Heart right ventricle (tissue), 16 donors: ENCODE measurements around the gene CILP. TPM values are rescaled to one million over a fixed set of nuclear protein-coding genes. Genes with fewer than 3 reads are reported as not detected.
A peak's percentile ranks its signal among the peaks of the same experiment; 100 is the strongest.

ENCODE experiments used
- ATAC-seq, 8 donors: fragments of 200-7000 bp; cut with Tn5 transposase; one replicate each; pipeline ENCODE4 v1.9.1; 2020; ENCODE audit warnings: mild to moderate bottlenecking in 8 of 8, moderate library complexity in 8 of 8, moderate number of reproducible peaks in 1 of 8
- DNase-seq, 2 donors: peaks; one replicate each; pipeline ENCODE4 v3.0.0-alpha.2; 2020
- H3K27ac ChIP-seq, 10 donors: fragments of 200-600 bp; sonication (generic) in 2 of 10; one replicate each; pipeline versions ENCODE4 v1.5.0 to v1.8.0; 2020 to 2022; ENCODE audit warnings: mild to moderate bottlenecking in 3 of 10
- H3K27me3 ChIP-seq, 7 donors: fragments of 200-600 bp; one replicate each; pipeline ENCODE4 v1.8.0; 2021 to 2022; ENCODE audit warnings: mild to moderate bottlenecking in 2 of 7
- H3K36me3 ChIP-seq, 9 donors: fragments of 200-600 bp; sonication (generic) in 1 of 9; one replicate each; pipeline versions ENCODE4 v1.5.0 to v1.8.0; 2020 to 2022; ENCODE audit warnings: mild to moderate bottlenecking in 2 of 9
- H3K4me1 ChIP-seq, 9 donors: fragments of 200-600 bp; sonication (generic) in 1 of 9; one replicate each; pipeline versions ENCODE4 v1.5.0 to v1.8.0; 2020 to 2022; ENCODE audit warnings: mild to moderate bottlenecking in 4 of 9
- H3K4me3 ChIP-seq, 10 donors: fragments of 200-600 bp; sonication (generic) in 2 of 10; one replicate each; pipeline versions ENCODE4 v1.5.0 to v1.8.0; 2020 to 2022; ENCODE audit warnings: mild to moderate bottlenecking in 7 of 10, moderate library complexity in 2 of 10
- H3K9me3 ChIP-seq, 11 donors: fragments of 200-600 bp in 10 of 11; sonication (generic) in 2 of 11; one replicate each; pipeline versions ENCODE4 v1.5.0 to v1.8.0; 2013 to 2022; ENCODE audit warnings: mild to moderate bottlenecking in 2 of 11, control low read depth in 1 of 11, moderate library complexity in 1 of 11
- CTCF ChIP-seq, 9 donors: fragments of 200-600 bp; sonication (generic) in 2 of 9; IDR thresholded peaks; one replicate each; pipeline versions ENCODE4 v1.5.0 to v1.8.0; 2021 to 2022; ENCODE audit warnings: antibody characterized with exemption in 9 of 9, mild to moderate bottlenecking in 5 of 9, moderate library complexity in 1 of 9
- WGBS, 2 donors: extraction: QIAGEN DNeasy Blood & Tissue Kit; methylation state at CpG; one replicate each; pipeline ENCODE4 v1.1.7; 2013; ENCODE audit warnings: inconsistent platforms in 1 of 2; 5-methylcytosine and 5-hydroxymethylcytosine counted together
- intact Hi-C, 10 donors: fragments of 100-400 bp; cut with DNase I; formaldehyde crosslinking; loops; one replicate each; pipeline versions ENCODE4 v1.11.1 to v1.14.2; 2022
- polyA plus RNA-seq, 2 donors: library from polyadenylated mRNA; stranded (reverse); fragments of 200-250 nt; gene quantifications; one replicate each; pipeline ENCODE4 v1.2.3, GENCODE V29; 2013
- total RNA-seq, 10 donors: library from RNA; stranded (reverse); fragmentation: NEBNext Ultra II Directional in 3 of 10; extraction: Animal tissue kit (Norgen Biotek cat#: 25700) in 3 of 10; gene quantifications; one replicate each; pipeline versions ENCODE4 v1.2.1 to v1.2.4, GENCODE V29; 2021 to 2023
- donor health status: Arrhythmogenic right ventricular cardiomyopathy.
- donor health status: ischemic (EF 13 %, LVEDD 7.1; RV severe dilation, severe dysfunction).
- donor health status: healthy with polysubstance abuse.
- donor health status: DM: no; HTN: yes; CAD: no.
- donor health status: DM: no; HTN: no; CAD: no.
- donor health status: ischemic (EF 25% LVEDD 6.9; RV normal size, moderate dysfunction).
- donor health status: ischemic (EF 25% LVEDD 5.7; RV mildly dilated, moderate dysfunction).
- donor health status: healthy.
- donor health status: DM: yes; HTN: yes; CAD: no.
- donor health status: Ischemic cardiomyopathy.
- donor health status: ischemic (EF 35%, LVEDD 5.7; RV mildly dilated, moderate dysfunction).
- donor health status: nonischemic (EF 11% LVEDD 7.7; RV severe dilation, severe dysfunction).
- donor health status: DM: yes; HTN: yes; CAD: no.
- donor health status: PGD.
- donor health status: ischemic (EF 29% LVEDD 5.4; RV normal size, mild dysfunction).
- donor health status: nonischemic (EF 23%, LVEDD 6.1; RV moderate dilation, normal function).

The CILP gene
- total and polyA plus RNA-seq, 12 donors, result 2.1 to 45.2 (median 7.3) TPM

- DNase-seq, result no peak
- H3K4me3 ChIP-seq, result no peak overlapping the region
- no peaks in the 10 kb centered on the region for H3K27me3 ChIP-seq
- H3K27ac ChIP-seq, result peak overlapping the region in 4 of 10 donors; percentile 34 to 82 (median 54)
- H3K36me3 ChIP-seq, result no peaks in the 10 kb centered on the region
- H3K4me1 ChIP-seq, result peaks cover 5 to 46% (median 20%) of the 10 kb centered on the region in 9 donors
- ATAC-seq, result no peak
- intact Hi-C loops, result no loop called here
- no peak for TF ChIP-seq CTCF (IDR thresholded peaks at IDR 0.05)
- WGBS, 2 donors, result 72 to 93% methylated on average over 2 of the region's 2 CpGs
- no peaks in the 10 kb centered on the region for H3K9me3 ChIP-seq
These were observed 38.4 kb upstream of the CILP start for GRCh38 chr15:65249641-65250040.

GRCh38 chr15:65248511-65249255, 37.4 kb upstream of the CILP start:
- no peaks in the 10 kb centered on the region for H3K27me3 ChIP-seq
- no peaks in the 10 kb centered on the region for H3K9me3 ChIP-seq
- peak overlapping the region in 6 of 10 donors; percentile 34 to 82 (median 51) for H3K27ac ChIP-seq
- intact Hi-C loops, result no loop called here
- peaks cover 5 to 41% (median 20%) of the 10 kb centered on the region in 9 donors for H3K4me1 ChIP-seq
- no peak overlapping the region for H3K4me3 ChIP-seq
- no peak for TF ChIP-seq CTCF (IDR thresholded peaks at IDR 0.05)
- ATAC-seq, result no peak
- H3K36me3 ChIP-seq, result no peaks in the 10 kb centered on the region
- DNase-seq, result no peak
- 79 to 80% methylated on average over 9 of the region's 9 CpGs for WGBS, 2 donors

GRCh38 chr15:65246939-65247338, 35.7 kb upstream of the CILP start:
- 96 to 98% methylated on average over 6 of the region's 6 CpGs for WGBS, 2 donors
- intact Hi-C loops, result no loop called here
- TF ChIP-seq CTCF (IDR thresholded peaks at IDR 0.05), result no peak
- no peaks in the 10 kb centered on the region for H3K27me3 ChIP-seq
- no peak for DNase-seq
- H3K9me3 ChIP-seq, result no peaks in the 10 kb centered on the region
- no peak for ATAC-seq
- H3K4me3 ChIP-seq, result no peak overlapping the region
- H3K27ac ChIP-seq, result peak overlapping the region in 3 of 10 donors; percentile 44 to 81 (median 80)
- H3K36me3 ChIP-seq, result no peaks in the 10 kb centered on the region
- H3K4me1 ChIP-seq, result peaks cover 5 to 39% (median 20%) of the 10 kb centered on the region in 9 donors

GRCh38 chr15:65246026-65246714, 34.9 kb upstream of the CILP start:
- Histone ChIP-seq H3K27ac (peak overlapping the region; percentile 22 to 81 (median 71)), H3K27me3 (no peaks in the 10 kb centered on the region), H3K9me3 (no peaks in the 10 kb centered on the region), H3K36me3 (no peaks in the 10 kb centered on the region), H3K4me3 (no peak overlapping the region), H3K4me1 (peaks cover 5 to 39% (median 20%) of the 10 kb centered on the region in 9 donors)
- intact Hi-C loops, result no loop called here
- no peak for TF ChIP-seq CTCF (IDR thresholded peaks at IDR 0.05)
- peak in 1 of 2 donors; percentile 42 for DNase-seq
- 50 to 65% methylated on average over 8 of the region's 8 CpGs for WGBS, 2 donors
- ATAC-seq, result peak; percentile 43 to 70 (median 54)
